Measurements from ENCODE around the gene CALM3.

DNA sequence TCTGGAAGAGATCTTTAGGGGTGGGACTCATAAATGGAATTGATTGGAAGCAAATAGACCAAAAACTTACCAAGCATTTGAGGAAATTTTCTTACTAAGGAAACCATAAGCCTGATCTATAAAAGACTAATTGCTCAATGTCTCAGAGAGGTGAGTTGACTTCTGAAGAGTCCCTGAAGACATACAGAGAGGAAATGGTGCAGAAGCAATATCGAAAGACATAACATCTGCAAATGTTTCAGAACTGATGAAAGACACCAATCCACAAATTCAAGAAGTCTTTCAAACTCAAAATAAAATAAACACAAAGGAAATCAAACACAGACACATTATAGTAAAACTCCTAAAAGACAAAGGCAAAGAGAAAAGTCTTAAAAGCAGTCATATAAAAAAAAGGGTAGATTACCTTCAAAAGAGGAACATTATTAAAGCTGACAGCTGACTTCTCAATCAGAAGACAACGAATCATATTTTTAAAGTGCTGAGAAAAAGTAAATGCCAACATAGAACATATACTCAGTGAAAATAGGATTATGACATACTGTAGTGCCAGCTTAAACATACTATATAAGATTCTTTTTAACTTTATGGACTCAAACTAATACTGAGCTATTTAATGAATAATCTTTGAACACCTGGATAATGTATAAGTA is 45.4 kb upstream of the CALM3 start:
- TF ChIP-seq POLR2A (IDR thresholded peaks at IDR 0.05; ENCODE audit: low read depth): no peak
- TF ChIP-seq, protein P1, sequence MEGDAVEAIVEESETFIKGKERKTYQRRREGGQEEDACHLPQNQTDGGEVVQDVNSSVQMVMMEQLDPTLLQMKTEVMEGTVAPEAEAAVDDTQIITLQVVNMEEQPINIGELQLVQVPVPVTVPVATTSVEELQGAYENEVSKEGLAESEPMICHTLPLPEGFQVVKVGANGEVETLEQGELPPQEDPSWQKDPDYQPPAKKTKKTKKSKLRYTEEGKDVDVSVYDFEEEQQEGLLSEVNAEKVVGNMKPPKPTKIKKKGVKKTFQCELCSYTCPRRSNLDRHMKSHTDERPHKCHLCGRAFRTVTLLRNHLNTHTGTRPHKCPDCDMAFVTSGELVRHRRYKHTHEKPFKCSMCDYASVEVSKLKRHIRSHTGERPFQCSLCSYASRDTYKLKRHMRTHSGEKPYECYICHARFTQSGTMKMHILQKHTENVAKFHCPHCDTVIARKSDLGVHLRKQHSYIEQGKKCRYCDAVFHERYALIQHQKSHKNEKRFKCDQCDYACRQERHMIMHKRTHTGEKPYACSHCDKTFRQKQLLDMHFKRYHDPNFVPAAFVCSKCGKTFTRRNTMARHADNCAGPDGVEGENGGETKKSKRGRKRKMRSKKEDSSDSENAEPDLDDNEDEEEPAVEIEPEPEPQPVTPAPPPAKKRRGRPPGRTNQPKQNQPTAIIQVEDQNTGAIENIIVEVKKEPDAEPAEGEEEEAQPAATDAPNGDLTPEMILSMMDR (IDR thresholded peaks at IDR 0.05): no peak
- no peak for TF ChIP-seq POLR2AphosphoS5 (IDR thresholded peaks at IDR 0.05)
- TF ChIP-seq EP300 (IDR thresholded peaks at IDR 0.05): no peak

Data from esophagus muscularis mucosa (tissue), 4 donors.